OCI-M1 (cell line): ENCODE results near the gene PLA2G6.

Experiments used
- DNase-seq: peaks from one replicate; lab custom pipeline; 2025; lab: John Stamatoyannopoulos, UW

Gene PLA2G6

GRCh38 chr22:38181453-38182200 lies at the start of gene PLA2G6:
Gene PLA2G6, minus strand, starts transcription at chr22:38181830. Its CDS starts 12,404 bp downstream, at chr22:38169426.
- DNase-seq: peak; percentile 99

- DNase-seq: no peak
Observed at GRCh38 chr22:38230916-38231315, 49.3 kb upstream of the PLA2G6 start.

DNA sequence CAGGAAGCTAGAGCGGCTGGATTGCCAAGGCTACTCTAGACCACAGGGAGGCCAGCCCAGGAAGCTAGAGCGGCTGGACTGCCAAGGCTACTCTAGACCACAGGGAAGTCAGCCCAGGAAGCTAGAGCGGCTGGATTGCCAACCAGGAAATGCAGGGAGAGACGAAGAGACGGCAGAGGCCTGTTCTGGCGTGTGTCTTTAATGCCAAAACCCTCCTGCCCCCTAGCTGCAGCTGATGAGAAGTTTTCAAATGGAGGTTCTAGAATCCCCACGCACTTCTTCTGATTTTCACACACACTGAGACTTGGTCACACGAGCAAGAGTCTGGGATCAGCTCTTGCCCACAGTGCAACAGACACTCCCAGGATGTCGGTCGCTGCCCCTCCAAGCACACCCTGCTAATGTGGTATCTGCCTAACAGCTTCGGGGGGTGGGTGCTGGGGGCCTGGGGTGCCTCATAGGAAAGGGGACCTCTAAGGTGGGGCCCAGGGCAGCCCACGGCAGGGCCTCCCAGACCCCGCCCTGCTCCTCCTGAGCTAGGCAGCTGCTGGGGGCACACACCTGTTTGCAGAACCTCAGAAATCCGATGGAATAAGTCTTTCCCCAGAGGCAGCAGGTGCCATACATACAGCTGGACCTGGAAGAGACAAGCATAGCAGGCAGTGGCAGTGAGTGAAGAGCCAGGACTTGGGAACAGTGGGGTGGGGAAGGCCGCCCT lies 48.6 kb upstream of the PLA2G6 start:
- DNase-seq: peak; percentile 9

DNA sequence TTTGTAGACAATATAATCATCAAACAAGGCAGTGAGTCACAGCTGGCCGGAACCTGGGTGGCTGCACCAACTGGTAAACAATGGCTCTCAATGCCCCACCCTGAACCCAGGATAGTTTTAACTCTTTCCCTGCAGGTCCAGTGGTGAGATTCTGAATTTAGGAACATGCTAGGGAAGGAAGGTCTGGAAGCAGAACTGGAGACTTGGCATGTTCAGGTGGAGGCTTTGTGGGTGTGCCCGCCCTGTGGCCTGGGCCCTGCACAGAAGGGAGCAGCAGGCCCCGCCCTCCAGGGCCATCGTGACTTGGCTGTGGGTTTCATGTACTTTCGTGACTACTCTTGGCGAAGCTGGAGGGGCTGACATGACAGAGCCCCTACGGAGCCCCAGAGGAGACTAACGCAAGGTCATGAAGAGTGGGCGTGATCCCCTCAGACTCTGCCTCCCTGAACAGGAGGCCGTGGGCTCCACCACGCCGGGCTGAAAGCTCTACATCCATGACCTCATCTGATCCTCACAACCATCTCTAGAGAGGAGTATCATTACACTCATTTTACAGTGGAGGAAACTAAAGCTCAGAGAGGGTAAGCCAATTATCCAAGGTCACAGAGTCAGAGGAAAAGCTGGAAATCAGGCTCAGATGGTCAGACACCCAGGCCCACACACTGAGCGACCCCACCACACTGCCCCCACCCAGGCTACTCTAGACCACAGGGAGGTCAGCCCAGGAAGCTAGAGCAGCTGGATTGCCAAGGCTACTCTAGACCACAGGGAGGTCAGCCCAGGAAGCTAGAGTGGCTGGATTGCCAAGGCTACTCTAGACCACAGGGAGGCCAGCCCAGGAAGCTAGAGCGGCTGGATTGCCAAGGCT lies 47.5 kb upstream of the PLA2G6 start:
- DNase-seq: no peak

DNA sequence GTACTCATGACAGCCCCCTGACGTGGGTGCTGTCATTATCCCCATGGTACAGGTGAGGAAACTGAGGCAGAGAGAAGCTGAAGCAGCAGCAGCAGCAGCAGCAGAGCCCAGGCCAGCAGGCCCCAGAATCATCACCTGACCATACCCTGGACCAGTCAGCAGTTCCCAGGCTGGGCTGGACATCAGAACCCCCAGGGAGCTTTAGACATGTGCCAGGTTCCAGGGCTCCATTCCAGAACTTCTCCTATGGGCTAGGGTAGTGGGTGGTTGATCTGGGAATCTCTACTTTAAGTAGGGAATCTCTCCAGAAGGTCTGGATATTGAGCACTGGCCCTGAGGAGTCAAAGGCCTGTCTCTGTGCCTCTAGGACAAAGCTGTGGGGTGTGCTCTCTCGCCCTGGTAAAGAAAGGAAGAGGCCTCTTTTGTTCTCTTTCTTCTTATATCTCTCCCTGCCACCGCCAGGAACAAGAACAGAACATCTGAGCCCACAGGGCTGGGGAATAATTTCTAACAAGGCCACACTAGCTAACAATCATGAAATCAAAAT lies 46.8 kb upstream of the PLA2G6 start:
- no peak for DNase-seq

- DNase-seq: no peak
Observed at GRCh38 chr22:38226853-38227649, 45.4 kb upstream of the PLA2G6 start.

DNA sequence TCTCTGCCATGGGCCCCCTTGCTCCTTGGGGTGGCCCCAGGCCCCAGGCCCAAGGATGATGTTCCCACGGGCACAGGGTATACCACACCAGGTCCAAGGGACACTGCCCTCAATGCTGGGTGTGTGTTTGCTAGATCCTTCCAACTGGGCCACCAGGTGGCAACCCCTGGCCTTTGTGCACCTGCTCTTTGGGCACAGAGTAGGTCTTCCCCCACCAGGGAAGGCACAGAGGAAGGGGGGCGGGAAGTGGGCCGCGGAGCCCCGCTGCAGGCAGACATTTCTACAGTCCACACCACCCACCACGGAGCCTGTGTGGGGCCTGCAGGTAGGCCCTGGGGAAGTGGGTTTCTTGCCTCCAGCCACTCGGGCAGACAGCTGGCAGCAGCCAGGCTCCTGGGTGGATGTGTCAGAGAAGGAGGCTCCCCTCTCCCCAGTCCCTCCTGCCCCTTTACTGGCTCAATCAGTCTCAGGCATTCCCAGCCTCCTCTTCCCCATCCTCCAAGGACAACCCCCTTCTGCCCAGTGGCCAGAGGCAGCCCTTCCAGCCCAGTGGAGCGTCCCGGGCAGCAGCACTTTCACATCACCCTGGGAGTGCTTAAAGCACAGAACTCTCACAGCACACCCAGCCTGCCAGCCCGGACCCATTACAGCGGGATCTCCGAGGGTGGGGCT lies 41.8 kb upstream of the PLA2G6 start:
- no peak for DNase-seq

DNA sequence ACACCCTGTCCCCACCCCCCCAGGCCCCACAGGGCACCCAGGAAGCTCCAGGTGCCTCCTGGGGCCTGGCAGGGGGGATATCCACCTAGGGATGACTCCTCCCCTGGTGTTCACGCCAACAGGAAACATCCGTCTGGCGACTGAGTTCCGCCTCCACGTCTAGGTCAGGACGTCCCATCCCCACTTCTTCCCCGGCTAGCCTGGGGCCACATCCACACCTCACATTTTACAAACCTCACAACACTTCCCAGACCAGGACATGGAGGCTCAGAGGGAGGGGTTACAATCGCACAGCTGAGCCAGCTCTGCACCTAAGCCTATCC lies 41.1 kb upstream of the PLA2G6 start:
- DNase-seq: no peak

- no peak for DNase-seq
Observed at GRCh38 chr22:38221908-38222796, 40.5 kb upstream of the PLA2G6 start.

DNA sequence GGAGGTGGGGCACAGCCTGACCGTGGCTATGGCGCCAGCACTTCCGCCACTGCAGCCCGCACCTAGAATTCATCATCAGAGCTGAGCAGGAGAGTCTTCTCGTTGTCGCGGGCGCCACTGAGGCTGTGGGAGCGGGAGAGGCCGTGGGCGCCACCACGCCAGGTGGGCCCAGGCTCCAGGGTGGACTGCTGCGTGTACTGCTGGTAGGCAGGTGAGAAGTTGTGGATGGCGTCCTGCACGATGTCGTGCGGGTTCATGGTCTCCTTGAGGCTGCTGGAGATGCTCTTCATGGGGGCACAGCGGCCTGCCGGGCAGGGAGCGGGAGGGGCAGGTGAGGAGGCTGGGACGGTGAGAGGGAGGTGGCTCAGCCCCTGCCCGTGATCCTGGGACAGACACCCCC lies 39.8 kb upstream of the PLA2G6 start:
- no peak for DNase-seq

- no peak for DNase-seq
Observed at GRCh38 chr22:38220653-38221386, 39.2 kb upstream of the PLA2G6 start.

DNA sequence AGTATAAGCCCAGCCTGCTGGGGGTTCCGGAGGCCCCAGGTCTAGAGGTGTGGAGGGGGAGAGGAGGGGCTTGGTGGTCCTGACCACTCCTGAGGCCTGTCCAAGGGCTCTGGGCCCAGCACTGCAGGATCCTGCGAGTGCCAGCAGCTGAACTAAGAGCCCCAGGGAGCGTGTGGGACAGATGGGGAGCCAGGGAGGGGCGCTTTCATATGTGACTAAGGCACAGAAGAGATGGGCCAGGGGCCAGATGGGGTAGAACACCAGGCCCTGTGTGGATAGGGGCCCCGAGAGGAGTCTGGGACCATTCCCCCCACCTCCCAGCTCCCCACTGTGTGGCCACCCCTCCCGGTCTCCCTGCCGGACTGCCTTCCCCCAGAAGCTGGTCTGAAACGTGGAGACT lies 38.5 kb upstream of the PLA2G6 start:
- DNase-seq: no peak

GRCh38 chr22:38219632-38220031 lies 38.0 kb upstream of the PLA2G6 start:
- no peak for DNase-seq

- DNase-seq: no peak
Observed at GRCh38 chr22:38218661-38219622, 37.3 kb upstream of the PLA2G6 start.

- DNase-seq: no peak
Observed at GRCh38 chr22:38215156-38216038, 33.8 kb upstream of the PLA2G6 start.

GRCh38 chr22:38214302-38215056 lies 32.8 kb upstream of the PLA2G6 start:
- DNase-seq: no peak

DNA sequence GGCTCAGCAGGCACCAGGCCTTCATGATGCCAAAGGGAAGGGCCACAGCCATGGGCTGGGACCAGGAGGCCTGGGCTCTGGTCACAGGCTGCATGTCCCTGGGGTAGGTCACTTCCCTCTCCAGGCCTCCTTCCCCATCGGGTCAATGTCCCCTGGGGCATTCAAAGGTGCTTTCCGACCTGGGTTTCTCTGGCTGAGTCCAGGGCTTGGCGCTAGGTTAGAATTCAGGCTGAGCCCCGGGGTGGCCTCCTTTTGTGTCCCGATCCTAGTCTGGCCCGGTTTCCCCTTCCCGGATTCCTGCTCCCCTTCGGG lies 32.3 kb upstream of the PLA2G6 start:
- DNase-seq: no peak
